ENCODE results near the gene UBR4. TPM values are rescaled to one million over a fixed set of nuclear protein-coding genes. Genes with fewer than 3 reads are reported as not detected.

Gene UBR4
- total and polyA plus RNA-seq, 2 of the 8 experiments (the other 6 are each of a cell fraction or from before 2014, with no cell fraction given), result 139 to 152 TPM

DNA sequence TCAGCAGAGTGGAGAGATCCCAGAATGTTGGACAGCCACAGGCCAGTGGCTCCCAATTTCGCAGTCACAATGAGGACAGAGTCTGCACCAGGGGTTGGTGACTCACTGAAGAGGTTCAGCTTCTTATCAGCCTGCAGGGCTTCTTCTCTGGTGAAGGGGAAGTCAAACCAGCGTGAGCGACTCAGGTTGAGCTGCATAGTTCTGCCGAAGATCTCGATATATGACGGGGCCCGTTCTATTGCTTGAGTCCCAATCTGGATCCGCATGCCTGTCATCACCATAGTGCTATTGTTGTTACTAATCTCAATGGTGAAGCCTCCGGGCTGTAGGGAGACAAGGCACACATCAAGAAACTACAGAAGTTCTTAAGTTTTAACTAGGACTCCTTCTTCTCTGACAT is 58.5 kb downstream of the UBR4 start:
- FAIRE-seq (no peak), DNase-seq (ENCODE audit: low read depth in 1 of 2, low spot score in 2 of 2) (no peak)
- no peak overlapping the region for H4K8ac ChIP-seq (ENCODE audit: extremely low read depth, insufficient read depth, low read length)
- H3K9me3 ChIP-seq (ENCODE audit: insufficient read depth in 2 of 2, low read depth in 1 of 2, low read length in 1 of 2), result no peaks in the 10 kb centered on the region
- no peaks in the 10 kb centered on the region for H3K79me1 ChIP-seq (ENCODE audit: low read depth, low read length)
- H3K23me2 ChIP-seq (ENCODE audit: low read depth, low read length), result no peaks in the 10 kb centered on the region
- H4K20me1 ChIP-seq (replicated peaks in 1 of 2; ENCODE audit: control insufficient read depth in 1 of 2, insufficient read depth in 2 of 2, low read length in 2 of 2), result peaks cover 2 to 6% of the 10 kb centered on the region in 2 experiments
- H3K4me1 ChIP-seq (replicated peaks in 1 of 4; ENCODE audit: control insufficient read depth in 3 of 4, insufficient read depth in 4 of 4, low read length in 3 of 4), result no peaks in the 10 kb centered on the region
- H3K4me2 ChIP-seq (ENCODE audit: insufficient read depth in 1 of 2, low read depth in 2 of 2, low read length in 2 of 2), result no peak overlapping the region
- no peaks in the 10 kb centered on the region for H3K79me2 ChIP-seq (ENCODE audit: control insufficient read depth in 1 of 2, insufficient read depth in 2 of 2, low read length in 2 of 2)
- H2BK5ac ChIP-seq (ENCODE audit: low read depth, low read length), result no peak overlapping the region
- H3K36me3 ChIP-seq (ENCODE audit: control insufficient read depth in 2 of 4, insufficient read depth in 4 of 4, low read length in 3 of 4), result peaks cover 83 to 99% (median 98%) of the 10 kb centered on the region in 4 experiments
- CTCF ChIA-PET (ENCODE audit: partially characterized antibody), result interaction anchor here (0.7 to 3.0 kb wide), 7 partner anchors 11 to 86 kb away, joined by 3 to 13 read pairs (median 3); no protein-coding TSS in a partner anchor
- H2AK5ac ChIP-seq (ENCODE audit: low read depth, low read length), result no peak overlapping the region
- H2BK20ac ChIP-seq (ENCODE audit: low read length), result no peak overlapping the region
- no peak overlapping the region for H3K18ac ChIP-seq (ENCODE audit: extremely low read depth, low read length)
- H3K27ac ChIP-seq (ENCODE audit: low read depth, low read length), result no peak overlapping the region
- no peak overlapping the region for H2BK12ac ChIP-seq (ENCODE audit: low read depth, low read length)
- H3K27me3 ChIP-seq (replicated peaks in 1 of 4; ENCODE audit: control insufficient read depth in 3 of 4, extremely low read depth in 1 of 4, insufficient read depth in 3 of 4, low read length in 3 of 4), result no peaks in the 10 kb centered on the region
- H2AFZ ChIP-seq (ENCODE audit: low read length), result no peak overlapping the region
- H4K91ac ChIP-seq (replicated peaks; ENCODE audit: insufficient read length, low read length), result no peak overlapping the region
- H3K56ac ChIP-seq (replicated peaks; ENCODE audit: insufficient read length, low read depth, low read length), result no peak overlapping the region
- no peak overlapping the region for H3K4ac ChIP-seq (replicated peaks; ENCODE audit: insufficient read length, low read depth, low read length)
- H4K5ac ChIP-seq (ENCODE audit: insufficient read length, low read depth, low read length), result no peak overlapping the region
- H3K9ac ChIP-seq (replicated peaks in 1 of 4; ENCODE audit: extremely low read depth in 1 of 4, low read depth in 3 of 4, low read length in 3 of 4), result no peak overlapping the region
- H2BK120ac ChIP-seq (replicated peaks; ENCODE audit: low read depth, low read length), result no peak overlapping the region
- H3K23ac ChIP-seq (ENCODE audit: insufficient read length), result no peak overlapping the region
- WGBS, 2 experiments (ENCODE audit: extremely low coverage in 1 of 2, insufficient coverage in 1 of 2, insufficient read length in 1 of 2, insufficient replicate concordance in 2 of 2, low coverage in 1 of 2, low lambda C conversion rate in 2 of 2, missing lambda C conversion rate in 1 of 2), result 96% methylated on average over 9 of the region's 9 CpGs; no CpG with 5 or more reads in 1 of the 2 experiments
- POLR2A ChIA-PET (ENCODE audit: partially characterized antibody), result interaction anchor here (0.8 to 1.3 kb wide), 3 partner anchors 17 to 45 kb away, joined by 3 read pairs; no protein-coding TSS in a partner anchor
- no peak overlapping the region for H3K14ac ChIP-seq (ENCODE audit: insufficient read length)
- no peak overlapping the region for H2BK15ac ChIP-seq (ENCODE audit: low read length)
- H3K4me3 ChIP-seq (ENCODE audit: extremely low read depth in 1 of 4, insufficient read depth in 2 of 4, low read depth in 3 of 4, low read length in 4 of 4), result no peak overlapping the region
- TF ChIP-seq KDM1A (IDR thresholded peaks at IDR 0.05; ENCODE audit: borderline replicate concordance, low read length) (no peak), EP300 (IDR thresholded peaks at IDR 0.05; ENCODE audit: borderline replicate concordance in 1 of 2, low read depth in 2 of 2, low read length in 2 of 2) (no peak), SAP30 (IDR thresholded peaks at IDR 0.05; ENCODE audit: insufficient read depth, insufficient replicate concordance, low read length) (no peak), RBBP5 (IDR thresholded peaks at IDR 0.05; ENCODE audit: borderline replicate concordance, low read depth, low read length) (no peak), RAD21 (IDR thresholded peaks at IDR 0.05 in 1 of 2, conservative IDR thresholded peaks at IDR 0.05 in 1 of 2; ENCODE audit: low read depth in 2 of 2, low read length in 2 of 2) (no peak), FOSL1 (IDR thresholded peaks at IDR 0.05; ENCODE audit: insufficient read depth, low read depth, low read length) (no peak), SP1 (IDR thresholded peaks at IDR 0.05; ENCODE audit: low read depth, low read length) (no peak)
- TF ChIP-seq, protein P1, sequence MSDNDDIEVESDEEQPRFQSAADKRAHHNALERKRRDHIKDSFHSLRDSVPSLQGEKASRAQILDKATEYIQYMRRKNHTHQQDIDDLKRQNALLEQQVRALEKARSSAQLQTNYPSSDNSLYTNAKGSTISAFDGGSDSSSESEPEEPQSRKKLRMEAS (IDR thresholded peaks at IDR 0.05), result no peak
- TF ChIP-seq, protein P2, sequence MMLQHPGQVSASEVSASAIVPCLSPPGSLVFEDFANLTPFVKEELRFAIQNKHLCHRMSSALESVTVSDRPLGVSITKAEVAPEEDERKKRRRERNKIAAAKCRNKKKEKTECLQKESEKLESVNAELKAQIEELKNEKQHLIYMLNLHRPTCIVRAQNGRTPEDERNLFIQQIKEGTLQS (IDR thresholded peaks at IDR 0.05; ENCODE audit: insufficient read depth, low read depth, low read length), result no peak
- TF ChIP-seq, protein P3, sequence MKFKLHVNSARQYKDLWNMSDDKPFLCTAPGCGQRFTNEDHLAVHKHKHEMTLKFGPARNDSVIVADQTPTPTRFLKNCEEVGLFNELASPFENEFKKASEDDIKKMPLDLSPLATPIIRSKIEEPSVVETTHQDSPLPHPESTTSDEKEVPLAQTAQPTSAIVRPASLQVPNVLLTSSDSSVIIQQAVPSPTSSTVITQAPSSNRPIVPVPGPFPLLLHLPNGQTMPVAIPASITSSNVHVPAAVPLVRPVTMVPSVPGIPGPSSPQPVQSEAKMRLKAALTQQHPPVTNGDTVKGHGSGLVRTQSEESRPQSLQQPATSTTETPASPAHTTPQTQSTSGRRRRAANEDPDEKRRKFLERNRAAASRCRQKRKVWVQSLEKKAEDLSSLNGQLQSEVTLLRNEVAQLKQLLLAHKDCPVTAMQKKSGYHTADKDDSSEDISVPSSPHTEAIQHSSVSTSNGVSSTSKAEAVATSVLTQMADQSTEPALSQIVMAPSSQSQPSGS (IDR thresholded peaks at IDR 0.05; ENCODE audit: low read length), result no peak
